ENCODE measurements around the gene HBA2.

Gene HBA2

DNA sequence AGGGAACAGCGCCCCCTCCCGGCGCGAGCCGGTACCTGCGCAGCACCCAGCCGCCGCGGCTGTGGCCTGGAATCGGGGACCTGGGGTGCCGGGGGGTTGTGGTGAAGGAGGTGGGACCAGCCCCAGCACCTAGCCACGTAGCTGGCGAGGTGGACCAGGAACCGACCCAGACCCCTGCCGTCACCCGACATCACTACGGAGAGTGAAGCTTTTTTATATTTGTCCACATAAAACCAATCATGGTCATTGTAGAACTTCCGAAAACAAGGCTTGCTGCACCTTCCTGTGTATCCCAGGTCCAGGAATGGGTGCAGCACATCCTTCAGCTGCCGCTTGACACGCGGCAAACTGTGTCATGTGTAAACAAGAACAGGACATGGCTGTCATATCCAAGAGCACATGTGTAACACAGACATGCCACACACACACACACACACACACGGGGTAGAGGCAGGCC lies 8.9 kb downstream of the HBA2 start:
- Histone ChIP-seq H2BK120ac (ENCODE audit: low read depth, low read length) (no peak overlapping the region), H4K8ac (ENCODE audit: low read depth, low read length) (no peak overlapping the region), H2BK5ac (ENCODE audit: low read length) (no peak overlapping the region), H3K36me3 (ENCODE audit: control insufficient read depth, insufficient read depth, low read length) (peaks cover 5% of the 10 kb centered on the region), H2BK15ac (replicated peaks; ENCODE audit: low read depth) (no peak overlapping the region), H3K4ac (ENCODE audit: low read depth, low read length) (no peak overlapping the region), H3K4me1 (ENCODE audit: control insufficient read depth, low read depth, low read length) (no peaks in the 10 kb centered on the region), H3K9ac (ENCODE audit: low read length) (no peak overlapping the region), H3K4me2 (ENCODE audit: low read length) (no peak overlapping the region), H2AK5ac (ENCODE audit: low read length) (no peak overlapping the region), H3K56ac (ENCODE audit: low read length) (peak overlapping the region; percentile 18), H3K27ac (ENCODE audit: low read depth, low read length) (no peak overlapping the region), H3K4me3 (ENCODE audit: low read length) (no peak overlapping the region), H3K27me3 (ENCODE audit: insufficient read depth, low read length, poor library complexity) (peaks cover 17% of the 10 kb centered on the region), H4K5ac (ENCODE audit: low read length) (no peak overlapping the region), H3K23ac (ENCODE audit: low read length) (no peak overlapping the region), H3K79me1 (ENCODE audit: low read length) (no peaks in the 10 kb centered on the region), H3K79me2 (ENCODE audit: control insufficient read depth, insufficient read depth, low read length) (no peaks in the 10 kb centered on the region), H3K18ac (ENCODE audit: low read length) (no peak overlapping the region)
- no peak for DNase-seq
- WGBS (ENCODE audit: extremely low coverage, insufficient coverage, low lambda C conversion rate) = no CpG with 5 or more reads among the region's 22 CpGs

DNA sequence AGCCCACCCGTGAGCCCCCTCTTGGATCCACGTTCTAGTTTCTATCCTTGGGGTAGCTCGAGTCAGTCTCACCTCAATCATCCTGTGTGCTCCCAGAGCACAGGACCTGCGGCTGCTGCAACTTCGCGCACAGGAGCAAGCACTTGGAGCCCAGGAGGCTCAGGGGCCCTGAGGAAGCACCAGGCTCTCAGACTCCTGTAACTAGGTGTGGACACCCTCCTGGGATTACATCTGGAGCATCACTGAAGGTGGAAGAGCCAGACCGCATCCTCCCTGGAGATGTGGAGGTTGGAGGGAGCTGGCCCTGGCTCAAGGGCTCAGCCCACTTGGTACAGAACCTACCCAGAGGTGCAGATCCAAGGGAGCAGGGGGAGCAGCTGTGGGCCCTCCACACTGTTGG lies 10.3 kb downstream of the HBA2 start:
- Histone ChIP-seq H3K4me1 (ENCODE audit: control insufficient read depth, low read depth, low read length) (no peaks in the 10 kb centered on the region), H3K56ac (ENCODE audit: low read length) (no peak overlapping the region), H2AK5ac (ENCODE audit: low read length) (no peak overlapping the region), H2BK15ac (replicated peaks; ENCODE audit: low read depth) (no peak overlapping the region), H3K9ac (ENCODE audit: low read length) (no peak overlapping the region), H3K36me3 (ENCODE audit: control insufficient read depth, insufficient read depth, low read length) (peaks cover 9% of the 10 kb centered on the region), H3K79me1 (ENCODE audit: low read length) (peaks cover 2% of the 10 kb centered on the region), H3K79me2 (ENCODE audit: control insufficient read depth, insufficient read depth, low read length) (no peaks in the 10 kb centered on the region), H3K4me2 (ENCODE audit: low read length) (no peak overlapping the region), H3K27ac (ENCODE audit: low read depth, low read length) (no peak overlapping the region), H4K5ac (ENCODE audit: low read length) (no peak overlapping the region), H3K23ac (ENCODE audit: low read length) (no peak overlapping the region), H3K18ac (ENCODE audit: low read length) (no peak overlapping the region), H4K8ac (ENCODE audit: low read depth, low read length) (no peak overlapping the region), H3K4me3 (ENCODE audit: low read length) (no peak overlapping the region), H2BK120ac (ENCODE audit: low read depth, low read length) (no peak overlapping the region), H3K27me3 (ENCODE audit: insufficient read depth, low read length, poor library complexity) (peaks cover 9% of the 10 kb centered on the region), H3K4ac (ENCODE audit: low read depth, low read length) (no peak overlapping the region), H2BK5ac (ENCODE audit: low read length) (no peak overlapping the region)
- no peak for DNase-seq
- WGBS (ENCODE audit: extremely low coverage, insufficient coverage, low lambda C conversion rate) = no CpG with 5 or more reads among the region's 7 CpGs

DNA sequence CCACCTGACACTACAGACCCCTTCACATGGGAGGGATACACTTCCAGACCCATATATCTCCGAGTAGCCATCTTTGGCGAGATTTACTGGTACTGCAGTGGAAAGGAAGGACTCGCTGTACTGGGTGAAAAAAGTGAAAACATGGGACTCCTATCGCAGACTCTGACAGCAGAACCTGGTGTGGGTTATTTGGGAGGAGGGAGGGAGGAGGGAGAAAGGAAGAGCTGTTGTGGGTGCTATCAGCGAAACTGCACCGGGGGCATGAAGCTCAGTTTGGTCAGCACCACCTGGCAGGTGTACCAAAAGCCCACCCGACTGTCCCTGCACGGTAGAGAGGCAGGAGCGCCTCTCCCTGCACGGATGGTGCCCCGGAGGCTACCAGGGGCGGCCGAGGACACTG lies 12.5 kb downstream of the HBA2 start:
- Histone ChIP-seq H2BK5ac (ENCODE audit: low read length) (no peak overlapping the region), H3K4me1 (ENCODE audit: control insufficient read depth, low read depth, low read length) (no peaks in the 10 kb centered on the region), H4K5ac (ENCODE audit: low read length) (no peak overlapping the region), H3K4ac (ENCODE audit: low read depth, low read length) (no peak overlapping the region), H3K27me3 (ENCODE audit: insufficient read depth, low read length, poor library complexity) (no peaks in the 10 kb centered on the region), H3K36me3 (ENCODE audit: control insufficient read depth, insufficient read depth, low read length) (peaks cover 17% of the 10 kb centered on the region), H3K4me3 (ENCODE audit: low read length) (no peak overlapping the region), H3K79me1 (ENCODE audit: low read length) (peaks cover 2% of the 10 kb centered on the region), H3K27ac (ENCODE audit: low read depth, low read length) (no peak overlapping the region), H3K18ac (ENCODE audit: low read length) (no peak overlapping the region), H2AK5ac (ENCODE audit: low read length) (no peak overlapping the region), H2BK120ac (ENCODE audit: low read depth, low read length) (no peak overlapping the region), H4K8ac (ENCODE audit: low read depth, low read length) (no peak overlapping the region), H3K4me2 (ENCODE audit: low read length) (no peak overlapping the region), H3K9ac (ENCODE audit: low read length) (no peak overlapping the region), H3K23ac (ENCODE audit: low read length) (no peak overlapping the region), H3K56ac (ENCODE audit: low read length) (no peak overlapping the region), H2BK15ac (replicated peaks; ENCODE audit: low read depth) (no peak overlapping the region), H3K79me2 (ENCODE audit: control insufficient read depth, insufficient read depth, low read length) (no peaks in the 10 kb centered on the region)
- DNase-seq = no peak
- no CpG with 5 or more reads among the region's 13 CpGs for WGBS (ENCODE audit: extremely low coverage, insufficient coverage, low lambda C conversion rate)

DNA sequence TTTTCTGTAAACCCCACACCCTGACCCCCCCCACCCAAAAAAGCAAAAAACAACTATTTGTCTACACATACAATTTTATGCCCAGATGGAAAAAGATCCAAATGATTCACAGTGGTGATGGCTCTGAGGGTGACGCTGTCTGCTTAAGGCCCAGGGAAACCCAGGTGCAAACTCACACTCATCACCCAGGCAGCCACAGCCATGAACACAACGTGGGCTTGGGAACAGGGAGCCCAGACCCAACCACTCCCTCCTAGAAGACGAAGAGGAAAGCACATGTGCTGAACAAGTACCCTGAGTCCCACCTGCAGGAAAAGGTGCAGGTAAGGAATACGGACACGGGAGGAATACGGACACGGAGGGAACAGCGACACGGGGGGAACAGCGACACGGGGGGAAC lies 13.0 kb downstream of the HBA2 start:
- Histone ChIP-seq H2AK5ac (ENCODE audit: low read length) (no peak overlapping the region), H4K5ac (ENCODE audit: low read length) (no peak overlapping the region), H3K56ac (ENCODE audit: low read length) (no peak overlapping the region), H3K18ac (ENCODE audit: low read length) (no peak overlapping the region), H3K27me3 (ENCODE audit: insufficient read depth, low read length, poor library complexity) (no peaks in the 10 kb centered on the region), H3K23ac (ENCODE audit: low read length) (no peak overlapping the region), H2BK15ac (replicated peaks; ENCODE audit: low read depth) (no peak overlapping the region), H2BK5ac (ENCODE audit: low read length) (no peak overlapping the region), H3K79me1 (ENCODE audit: low read length) (peaks cover 2% of the 10 kb centered on the region), H3K4me2 (ENCODE audit: low read length) (no peak overlapping the region), H3K4me1 (ENCODE audit: control insufficient read depth, low read depth, low read length) (no peaks in the 10 kb centered on the region), H3K9ac (ENCODE audit: low read length) (no peak overlapping the region), H3K4ac (ENCODE audit: low read depth, low read length) (no peak overlapping the region), H3K36me3 (ENCODE audit: control insufficient read depth, insufficient read depth, low read length) (peaks cover 17% of the 10 kb centered on the region), H4K8ac (ENCODE audit: low read depth, low read length) (no peak overlapping the region), H3K4me3 (ENCODE audit: low read length) (no peak overlapping the region), H3K27ac (ENCODE audit: low read depth, low read length) (no peak overlapping the region), H3K79me2 (ENCODE audit: control insufficient read depth, insufficient read depth, low read length) (no peaks in the 10 kb centered on the region), H2BK120ac (ENCODE audit: low read depth, low read length) (no peak overlapping the region)
- DNase-seq = no peak
- WGBS (ENCODE audit: extremely low coverage, insufficient coverage, low lambda C conversion rate) = no CpG with 5 or more reads among the region's 11 CpGs

DNA sequence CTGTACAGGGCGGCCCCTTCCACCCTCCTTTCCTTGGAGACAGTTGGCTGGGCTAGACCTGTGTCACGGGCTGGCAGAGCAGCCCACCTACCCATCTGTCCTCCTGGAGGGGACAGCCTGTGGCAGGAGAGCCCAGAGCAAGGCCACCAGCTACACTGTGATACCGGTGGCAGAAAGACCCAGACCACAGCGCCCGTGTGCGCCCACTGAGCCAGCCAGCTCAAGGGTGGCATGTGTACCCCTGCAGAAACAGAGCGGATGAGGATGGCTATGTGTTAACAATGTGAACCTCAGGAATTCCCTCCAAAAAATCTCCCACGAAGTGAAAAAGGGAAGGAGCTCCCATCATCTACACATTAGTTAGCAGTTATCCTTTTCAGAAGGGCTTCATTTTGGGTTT lies 14.7 kb downstream of the HBA2 start:
- Histone ChIP-seq H3K79me1 (ENCODE audit: low read length) (peaks cover 7% of the 10 kb centered on the region), H4K5ac (ENCODE audit: low read length) (no peak overlapping the region), H3K56ac (ENCODE audit: low read length) (no peak overlapping the region), H3K18ac (ENCODE audit: low read length) (no peak overlapping the region), H3K27ac (ENCODE audit: low read depth, low read length) (no peak overlapping the region), H3K4me3 (ENCODE audit: low read length) (no peak overlapping the region), H3K79me2 (ENCODE audit: control insufficient read depth, insufficient read depth, low read length) (no peaks in the 10 kb centered on the region), H3K4me2 (ENCODE audit: low read length) (no peak overlapping the region), H3K4me1 (ENCODE audit: control insufficient read depth, low read depth, low read length) (no peaks in the 10 kb centered on the region), H2BK120ac (ENCODE audit: low read depth, low read length) (no peak overlapping the region), H2AK5ac (ENCODE audit: low read length) (no peak overlapping the region), H3K36me3 (ENCODE audit: control insufficient read depth, insufficient read depth, low read length) (peaks cover 24% of the 10 kb centered on the region), H2BK5ac (ENCODE audit: low read length) (no peak overlapping the region), H3K27me3 (ENCODE audit: insufficient read depth, low read length, poor library complexity) (no peaks in the 10 kb centered on the region), H3K9ac (ENCODE audit: low read length) (no peak overlapping the region), H3K23ac (ENCODE audit: low read length) (no peak overlapping the region), H3K4ac (ENCODE audit: low read depth, low read length) (no peak overlapping the region), H2BK15ac (replicated peaks; ENCODE audit: low read depth) (no peak overlapping the region), H4K8ac (ENCODE audit: low read depth, low read length) (no peak overlapping the region)
- no peak for DNase-seq
- no CpG with 5 or more reads among the region's 8 CpGs for WGBS (ENCODE audit: extremely low coverage, insufficient coverage, low lambda C conversion rate)

DNA sequence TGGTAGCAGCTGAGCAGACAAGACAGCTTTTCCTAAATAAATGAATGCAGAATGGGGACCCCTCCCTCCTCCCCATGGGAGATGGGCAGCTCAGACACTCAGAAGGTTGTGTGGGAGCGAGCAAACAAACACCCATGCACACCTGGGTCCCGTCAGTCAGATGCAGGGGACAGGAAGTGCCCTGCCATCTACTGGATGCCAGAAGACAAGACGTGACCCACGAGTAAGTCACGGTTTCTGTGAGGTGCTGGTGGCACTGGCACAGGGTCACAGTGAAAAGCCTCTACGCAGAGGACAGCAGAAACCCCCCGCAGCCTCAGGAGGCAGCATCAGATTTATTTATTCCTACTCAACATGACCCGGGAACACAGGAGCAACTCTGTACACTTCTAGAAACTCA lies 16.0 kb downstream of the HBA2 start:
- Histone ChIP-seq H4K8ac (ENCODE audit: low read depth, low read length) (no peak overlapping the region), H2BK5ac (ENCODE audit: low read length) (no peak overlapping the region), H3K27me3 (ENCODE audit: insufficient read depth, low read length, poor library complexity) (no peaks in the 10 kb centered on the region), H4K5ac (ENCODE audit: low read length) (no peak overlapping the region), H3K18ac (ENCODE audit: low read length) (no peak overlapping the region), H3K27ac (ENCODE audit: low read depth, low read length) (no peak overlapping the region), H3K36me3 (ENCODE audit: control insufficient read depth, insufficient read depth, low read length) (peaks cover 26% of the 10 kb centered on the region), H3K4me2 (ENCODE audit: low read length) (no peak overlapping the region), H3K79me1 (ENCODE audit: low read length) (peaks cover 7% of the 10 kb centered on the region), H2BK120ac (ENCODE audit: low read depth, low read length) (no peak overlapping the region), H3K4me1 (ENCODE audit: control insufficient read depth, low read depth, low read length) (no peaks in the 10 kb centered on the region), H3K9ac (ENCODE audit: low read length) (no peak overlapping the region), H2BK15ac (replicated peaks; ENCODE audit: low read depth) (no peak overlapping the region), H3K79me2 (ENCODE audit: control insufficient read depth, insufficient read depth, low read length) (no peaks in the 10 kb centered on the region), H3K56ac (ENCODE audit: low read length) (no peak overlapping the region), H3K4me3 (ENCODE audit: low read length) (no peak overlapping the region), H2AK5ac (ENCODE audit: low read length) (no peak overlapping the region), H3K4ac (ENCODE audit: low read depth, low read length) (no peak overlapping the region), H3K23ac (ENCODE audit: low read length) (no peak overlapping the region)
- DNase-seq = peak; percentile 46
- WGBS (ENCODE audit: extremely low coverage, insufficient coverage, low lambda C conversion rate) = no CpG with 5 or more reads among the region's 8 CpGs
